SK-N-SH treated with all-trans-retinoic acid at 6 μM for 48 hours (cell line): ENCODE data around the gene TOMM40.

Experiments used
- ATAC-seq: fragments of 200-7000 bp; cut with Tn5 transposase; 3 replicates; pipeline ENCODE4 v1.9.1; 2020; ENCODE audit warnings: mild to moderate bottlenecking, moderate library complexity
- CREB5 ChIP-seq: fragments of 250-450 bp; sonication (Bioruptor Pico); IDR thresholded peaks from 2 replicates; pipeline ENCODE4 v1.5.1; 2020; ENCODE audit warnings: low read depth, mild to moderate bottlenecking, moderate library complexity
- CSDC2 ChIP-seq: fragments of 250-450 bp; sonication (Bioruptor Pico); IDR thresholded peaks from 2 replicates; pipeline ENCODE4 v1.5.0; 2020; ENCODE audit warnings: mild to moderate bottlenecking, moderate library complexity
- CSRNP3 ChIP-seq: fragments of 250-450 bp; sonication (Bioruptor Pico); IDR thresholded peaks from 2 replicates; pipeline ENCODE4 v1.5.1; 2021; ENCODE audit warnings: mild to moderate bottlenecking, moderate library complexity
- ESRRG ChIP-seq: fragments of 250-450 bp; sonication (Bioruptor Pico); IDR thresholded peaks from 2 replicates; pipeline ENCODE4 v1.6.1; 2021; ENCODE audit warnings: mild to moderate bottlenecking
- GLIS3 ChIP-seq: fragments of 250-450 bp; sonication (Bioruptor Pico); IDR thresholded peaks from 2 replicates; pipeline ENCODE4 v1.5.0; 2020; ENCODE audit warnings: mild to moderate bottlenecking, moderate library complexity
- OSR1 ChIP-seq: fragments of 250-450 bp; sonication (Bioruptor Pico); IDR thresholded peaks from 2 replicates; pipeline ENCODE4 v1.8.0; 2022; ENCODE audit warnings: moderate library complexity, mild to moderate bottlenecking, inconsistent platforms
- PPARA ChIP-seq: fragments of 250-450 bp; sonication (Bioruptor Pico); IDR thresholded peaks from 2 replicates; pipeline ENCODE4 v1.5.0; 2020; ENCODE audit warnings: mild to moderate bottlenecking, borderline replicate concordance
- RARB ChIP-seq: fragments of 250-450 bp; sonication (Bioruptor Pico); IDR thresholded peaks from 2 replicates; pipeline ENCODE4 v1.8.0; 2021; ENCODE audit warnings: mild to moderate bottlenecking, moderate library complexity
- SNAI2 ChIP-seq: fragments of 250-450 bp; sonication (Bioruptor Pico); IDR thresholded peaks from 2 replicates; pipeline ENCODE4 v1.5.0; 2020; ENCODE audit warnings: mild to moderate bottlenecking, moderate library complexity
- TCF4 ChIP-seq: fragments of 250-450 bp; sonication (Bioruptor Pico); IDR thresholded peaks from 2 replicates; pipeline ENCODE4 v1.8.0; 2021; ENCODE audit warnings: mild to moderate bottlenecking, moderate library complexity, borderline replicate concordance
- TOX ChIP-seq: fragments of 250-450 bp; sonication (Bioruptor Pico); IDR thresholded peaks from 2 replicates; pipeline ENCODE4 v1.8.0; 2021; ENCODE audit warnings: mild to moderate bottlenecking, moderate library complexity, borderline replicate concordance
- TSHZ2 ChIP-seq: fragments of 250-450 bp; sonication (Bioruptor Pico); IDR thresholded peaks from 2 replicates; pipeline ENCODE4 v1.5.0; 2020; ENCODE audit warnings: mild to moderate bottlenecking, moderate library complexity
- ZC3H10 ChIP-seq: fragments of 250-450 bp; sonication (Bioruptor Pico); IDR thresholded peaks from 2 replicates; pipeline ENCODE4 v1.5.1; 2021; ENCODE audit warnings: mild to moderate bottlenecking, moderate library complexity
- ZFP30 ChIP-seq: fragments of 450-650 bp; formaldehyde crosslinking; IDR thresholded peaks from 2 replicates; pipeline ENCODE4 v1.5.0; 2022; ENCODE audit warnings: mild to moderate bottlenecking, moderate library complexity
- ZNF565 ChIP-seq: fragments of 450-650 bp; formaldehyde crosslinking; conservative IDR thresholded peaks from 2 replicates; pipeline ENCODE4 v1.5.0; 2020; ENCODE audit warnings: low read depth, mild to moderate bottlenecking, moderate library complexity
- ZNF70 ChIP-seq: fragments of 450-650 bp; formaldehyde crosslinking; IDR thresholded peaks from 2 replicates; pipeline ENCODE4 v1.5.0; 2020; ENCODE audit warnings: mild to moderate bottlenecking, moderate library complexity
- ZNF8 ChIP-seq: fragments of 450-650 bp; formaldehyde crosslinking; IDR thresholded peaks from 2 replicates; pipeline ENCODE4 v1.5.0; 2020; ENCODE audit warnings: mild to moderate bottlenecking, moderate library complexity
- TF ChIP-seq, protein P1 (sequence below): fragments of 250-450 bp; sonication (Bioruptor Pico); IDR thresholded peaks from 2 replicates; pipeline ENCODE4 v1.8.0; 2021; ENCODE audit warnings: low read depth, mild to moderate bottlenecking, moderate library complexity, borderline replicate concordance
- TF ChIP-seq, protein P2 (sequence below): fragments of 250-450 bp; sonication (Bioruptor Pico); IDR thresholded peaks from 2 replicates; pipeline ENCODE4 v1.8.0; 2020; ENCODE audit warnings: mild to moderate bottlenecking, moderate library complexity, borderline replicate concordance

Gene TOMM40

GRCh38 chr19:44942067-44942571, 51.1 kb downstream of the TOMM40 start, which contains the start of gene APOC4:
Gene APOC4, plus strand, starts transcription at chr19:44942237. Its CDS starts 41 bp downstream, at chr19:44942278.
- ATAC-seq = no peak
- TF ChIP-seq ZNF8 (CRISPR knock-in tag) (no peak), OSR1 (CRISPR knock-in tag) (no peak), RARB (no peak), TCF4 (CRISPR knock-in tag) (no peak), ZC3H10 (no peak), GLIS3 (CRISPR knock-in tag) (no peak), TOX (no peak), ZNF565 (CRISPR knock-in tag) (no peak), PPARA (CRISPR knock-in tag) (no peak), CREB5 (CRISPR knock-in tag) (no peak), TSHZ2 (no peak), CSRNP3 (CRISPR knock-in tag) (no peak), ZFP30 (CRISPR knock-in tag) (no peak)
- TF ChIP-seq, protein P1, sequence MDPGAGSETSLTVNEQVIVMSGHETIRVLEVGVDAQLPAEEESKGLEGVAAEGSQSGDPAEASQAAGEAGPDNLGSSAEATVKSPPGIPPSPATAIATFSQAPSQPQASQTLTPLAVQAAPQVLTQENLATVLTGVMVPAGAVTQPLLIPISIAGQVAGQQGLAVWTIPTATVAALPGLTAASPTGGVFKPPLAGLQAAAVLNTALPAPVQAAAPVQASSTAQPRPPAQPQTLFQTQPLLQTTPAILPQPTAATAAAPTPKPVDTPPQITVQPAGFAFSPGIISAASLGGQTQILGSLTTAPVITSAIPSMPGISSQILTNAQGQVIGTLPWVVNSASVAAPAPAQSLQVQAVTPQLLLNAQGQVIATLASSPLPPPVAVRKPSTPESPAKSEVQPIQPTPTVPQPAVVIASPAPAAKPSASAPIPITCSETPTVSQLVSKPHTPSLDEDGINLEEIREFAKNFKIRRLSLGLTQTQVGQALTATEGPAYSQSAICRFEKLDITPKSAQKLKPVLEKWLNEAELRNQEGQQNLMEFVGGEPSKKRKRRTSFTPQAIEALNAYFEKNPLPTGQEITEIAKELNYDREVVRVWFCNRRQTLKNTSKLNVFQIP (CRISPR knock-in tag) = no peak
- TF ChIP-seq, protein P2, sequence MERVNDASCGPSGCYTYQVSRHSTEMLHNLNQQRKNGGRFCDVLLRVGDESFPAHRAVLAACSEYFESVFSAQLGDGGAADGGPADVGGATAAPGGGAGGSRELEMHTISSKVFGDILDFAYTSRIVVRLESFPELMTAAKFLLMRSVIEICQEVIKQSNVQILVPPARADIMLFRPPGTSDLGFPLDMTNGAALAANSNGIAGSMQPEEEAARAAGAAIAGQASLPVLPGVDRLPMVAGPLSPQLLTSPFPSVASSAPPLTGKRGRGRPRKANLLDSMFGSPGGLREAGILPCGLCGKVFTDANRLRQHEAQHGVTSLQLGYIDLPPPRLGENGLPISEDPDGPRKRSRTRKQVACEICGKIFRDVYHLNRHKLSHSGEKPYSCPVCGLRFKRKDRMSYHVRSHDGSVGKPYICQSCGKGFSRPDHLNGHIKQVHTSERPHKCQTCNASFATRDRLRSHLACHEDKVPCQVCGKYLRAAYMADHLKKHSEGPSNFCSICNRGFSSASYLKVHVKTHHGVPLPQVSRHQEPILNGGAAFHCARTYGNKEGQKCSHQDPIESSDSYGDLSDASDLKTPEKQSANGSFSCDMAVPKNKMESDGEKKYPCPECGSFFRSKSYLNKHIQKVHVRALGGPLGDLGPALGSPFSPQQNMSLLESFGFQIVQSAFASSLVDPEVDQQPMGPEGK = no peak

DNA sequence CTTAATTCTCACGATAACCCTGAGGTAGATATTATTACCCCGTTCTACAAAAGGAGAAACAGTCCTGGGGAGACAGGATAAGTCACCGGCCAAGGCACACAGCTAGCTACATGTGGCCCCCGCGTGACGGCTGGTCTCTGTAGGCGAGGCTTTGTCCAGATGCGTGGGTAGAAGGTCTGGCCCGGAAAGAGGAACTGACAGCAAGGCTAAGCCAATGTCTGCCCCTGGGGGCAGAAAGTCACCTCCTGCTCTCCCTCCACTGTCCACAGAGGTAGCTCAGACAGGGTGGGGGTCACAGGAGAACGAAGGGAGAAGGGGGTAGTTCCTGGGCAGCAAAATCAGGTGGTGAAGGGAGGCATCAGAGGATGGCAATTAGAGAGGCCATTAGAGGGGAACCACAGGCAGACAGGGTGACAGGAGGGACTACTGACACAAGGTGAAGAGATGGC, 52.8 kb downstream of the TOMM40 start:
- no peak for ATAC-seq
- TF ChIP-seq ZNF70 (no peak), ZC3H10 (no peak), SNAI2 (no peak), ESRRG (CRISPR knock-in tag) (no peak), CREB5 (CRISPR knock-in tag) (no peak), ZNF565 (CRISPR knock-in tag) (no peak), ZNF8 (CRISPR knock-in tag) (no peak), TCF4 (CRISPR knock-in tag) (no peak), RARB (no peak), CSDC2 (CRISPR knock-in tag) (no peak), PPARA (CRISPR knock-in tag) (no peak)
- TF ChIP-seq, protein P2 = no peak
- TF ChIP-seq, all 23 proteins: peak for 0
